ENCODE results near the gene SELENBP1.
"Not testable (repeated sequence)": the region's sequence is repeated elsewhere in the genome, so short reads cannot be mapped to it uniquely, and the experiment has no call there.

The SELENBP1 gene

GRCh38 chr1:151372058-151372934, at the start of gene SELENBP1:
Gene SELENBP1, minus strand, starts transcription at chr1:151372705. Its CDS starts 64 bp downstream, at chr1:151372641.
- DNase-seq = no peak

GRCh38 chr1:151419819-151420218, 47.3 kb upstream of the SELENBP1 start:
- no peak for DNase-seq

GRCh38 chr1:151418081-151418480, 45.6 kb upstream of the SELENBP1 start:
- DNase-seq = no peak

- no peak for DNase-seq
Observed at GRCh38 chr1:151416231-151416630, 43.7 kb upstream of the SELENBP1 start.

- no peak for DNase-seq
Observed at GRCh38 chr1:151411884-151412283, 39.4 kb upstream of the SELENBP1 start.

- DNase-seq = no peak
Observed at GRCh38 chr1:151408891-151409290, 36.4 kb upstream of the SELENBP1 start.

GRCh38 chr1:151407304-151407703, 34.8 kb upstream of the SELENBP1 start:
- no peak for DNase-seq

GRCh38 chr1:151406176-151406575, 33.7 kb upstream of the SELENBP1 start:
- no peak for DNase-seq

GRCh38 chr1:151405187-151405951, 32.9 kb upstream of the SELENBP1 start:
- DNase-seq = no peak

GRCh38 chr1:151403612-151404011, 31.1 kb upstream of the SELENBP1 start:
- DNase-seq = no peak

- no peak for DNase-seq
Observed at GRCh38 chr1:151402764-151403163, 30.3 kb upstream of the SELENBP1 start.

GRCh38 chr1:151401860-151402259, 29.4 kb upstream of the SELENBP1 start:
- no peak for DNase-seq

- DNase-seq = no peak
Observed at GRCh38 chr1:151401125-151401788, 28.8 kb upstream of the SELENBP1 start.

GRCh38 chr1:151399324-151400171, 27.0 kb upstream of the SELENBP1 start, which contains the start of gene PSMB4:
Gene PSMB4, plus strand, starts transcription at chr1:151399573. Its CDS starts 15 bp downstream, at chr1:151399588.
- peak; percentile 30 to 69 (median 50) for DNase-seq

- DNase-seq = not testable (repeated sequence)
Observed at GRCh38 chr1:151396265-151396664, 23.8 kb upstream of the SELENBP1 start.

- no peak for DNase-seq
Observed at GRCh38 chr1:151393583-151393982, 21.1 kb upstream of the SELENBP1 start.

GRCh38 chr1:151391079-151391563, 18.6 kb upstream of the SELENBP1 start:
- DNase-seq = no peak

GRCh38 chr1:151390221-151391078, 17.9 kb upstream of the SELENBP1 start:
- DNase-seq = not testable (repeated sequence)

GRCh38 chr1:151386002-151386401, 13.5 kb upstream of the SELENBP1 start:
- no peak for DNase-seq

GRCh38 chr1:151384584-151384983, 12.1 kb upstream of the SELENBP1 start:
- DNase-seq = no peak

All from activated naive CD4-positive, alpha-beta T cell (primary cell).